Mucosa of descending colon (tissue), 3 donors: Measurements from ENCODE around the gene PHYKPL. TPM values are rescaled to one million over a fixed set of nuclear protein-coding genes. Genes with fewer than 3 reads are reported as not detected.

ENCODE experiments used
- ATAC-seq: fragments of 200-7000 bp; cut with Tn5 transposase; one replicate; pipeline ENCODE4 v1.9.1; 2020; ENCODE audit warnings: mild to moderate bottlenecking, moderate library complexity
- DNase-seq, 3 donors: peaks; one replicate each; pipeline ENCODE4 v3.0.0-alpha.2; 2020
- H3K36me3 ChIP-seq: fragments of 200-600 bp; one replicate; pipeline ENCODE4 v1.8.0; 2021; ENCODE audit warnings: low read depth, mild to moderate bottlenecking
- H3K4me1 ChIP-seq: fragments of 200-600 bp; one replicate; pipeline ENCODE4 v1.8.0; 2021; ENCODE audit warnings: low read depth, mild to moderate bottlenecking
- H3K4me3 ChIP-seq: fragments of 200-600 bp; one replicate; pipeline ENCODE4 v1.8.0; 2021; ENCODE audit warnings: mild to moderate bottlenecking
- H3K9me3 ChIP-seq: fragments of 200-600 bp; one replicate; pipeline ENCODE4 v1.8.0; 2021; ENCODE audit warnings: mild to moderate bottlenecking
- CTCF ChIP-seq: fragments of 200-600 bp; IDR thresholded peaks from one replicate; pipeline ENCODE4 v1.8.0; 2022; ENCODE audit warnings: antibody characterized with exemption, mild to moderate bottlenecking
- intact Hi-C, 2 donors: fragments of 100-400 bp; cut with DNase I in 1 of 2; cut with micrococcal nuclease in 1 of 2; formaldehyde crosslinking; loops; one replicate each; pipeline versions ENCODE4 v1.11.0 to v1.11.1; 2022; cut with DNase I, micrococcal nuclease
- total RNA-seq, 3 donors: library from RNA; stranded (reverse); fragmentation: NEBNext Ultra II Directional in 2 of 3; extraction: Animal tissue kit (Norgen Biotek cat#: 25700) in 2 of 3; gene quantifications; one replicate each; pipeline versions ENCODE4 v1.2.1 to v1.2.4, GENCODE V29; 2021 to 2023
- donor health status: DM: no; HTN: no; CAD: no; lungs with moderate emphysema.
- donor health status: DM: no; HTN: no; CAD: no.
- donor health status: DM: no; HTN: yes; CAD: no.

Gene PHYKPL
- total RNA-seq, 3 donors from 2014 or later = 179 to 331 (median 194) TPM

GRCh38 chr5:178203670-178204181, 28.9 kb downstream of the PHYKPL start:
- Histone ChIP-seq H3K4me3 (peak overlapping the region; percentile 98), H3K4me1 (peaks cover 29% of the 10 kb centered on the region), H3K9me3 (no peaks in the 10 kb centered on the region), H3K36me3 (peaks cover 5% of the 10 kb centered on the region)
- no peak for DNase-seq
- intact Hi-C loops = no loop called here
- no peak for ATAC-seq
- TF ChIP-seq CTCF = no peak

- no peak for TF ChIP-seq CTCF
- H3K4me3 ChIP-seq = no peak overlapping the region
- DNase-seq = no peak
- intact Hi-C loops = no loop called here
- H3K4me1 ChIP-seq = peaks cover 22% of the 10 kb centered on the region
- no peaks in the 10 kb centered on the region for H3K9me3 ChIP-seq
- no peak for ATAC-seq
- peaks cover 5% of the 10 kb centered on the region for H3K36me3 ChIP-seq
Measured at GRCh38 chr5:178202541-178202940, 30.1 kb downstream of the PHYKPL start.

GRCh38 chr5:178201927-178202235, 30.7 kb downstream of the PHYKPL start:
- no peak for TF ChIP-seq CTCF
- intact Hi-C loops = no loop called here
- H3K4me1 ChIP-seq = peaks cover 16% of the 10 kb centered on the region
- H3K36me3 ChIP-seq = no peaks in the 10 kb centered on the region
- no peak overlapping the region for H3K4me3 ChIP-seq
- no peaks in the 10 kb centered on the region for H3K9me3 ChIP-seq
- DNase-seq (peak in 1 of 3 donors; percentile 19), ATAC-seq (no peak)

- intact Hi-C loops = no loop called here
- ATAC-seq (no peak), DNase-seq (no peak)
- no peak for TF ChIP-seq CTCF
- no peak overlapping the region for H3K4me3 ChIP-seq
- no peaks in the 10 kb centered on the region for H3K36me3 ChIP-seq
- H3K4me1 ChIP-seq = peaks cover 11% of the 10 kb centered on the region
- H3K9me3 ChIP-seq = no peaks in the 10 kb centered on the region
Measured at GRCh38 chr5:178201221-178201926, 31.2 kb downstream of the PHYKPL start.

- Histone ChIP-seq H3K4me3 (no peak overlapping the region), H3K4me1 (peaks cover 3% of the 10 kb centered on the region), H3K9me3 (no peaks in the 10 kb centered on the region), H3K36me3 (no peaks in the 10 kb centered on the region)
- TF ChIP-seq CTCF = no peak
- intact Hi-C loops = no loop called here
- no peak for DNase-seq
- ATAC-seq = no peak
Measured at GRCh38 chr5:178199581-178200434, 32.8 kb downstream of the PHYKPL start.
